H1 (cell line): ENCODE results near the gene TMEM170A. TPM values are rescaled to one million over a fixed set of nuclear protein-coding genes. Genes with fewer than 3 reads are reported as not detected.

Experiments used
- CTCF ChIA-PET: fragments of 300-600 bp; sonication (Branson Sonifier 250); formaldehyde crosslinking; loops from one replicate; lab custom pipeline; 2021; ENCODE audit not compliant: partially characterized antibody; lab: Charles Lee
- POLR2A ChIA-PET: fragments of 300-600 bp; sonication (Branson Sonifier 250); formaldehyde crosslinking; loops from one replicate; lab custom pipeline; 2021; ENCODE audit warnings: inconsistent platforms; ENCODE audit not compliant: partially characterized antibody; lab: Charles Lee
- DNase-seq, 2 experiments: peaks; one replicate each; pipeline versions ENCODE4 v3.0.0 to v3.0.0-alpha.2; 2010 to 2022; ENCODE audit warnings: low spot score in 2 of 2, low read depth in 1 of 2, mixed read lengths in 1 of 2
- FAIRE-seq: peaks from 2 replicates; lab custom pipeline; 2011; peaks lifted over from hg19 to GRCh38; lab: Jason Lieb, UNC
- H2AFZ ChIP-seq: 2 replicates; pipeline ENCODE4 v1.8.1; 2012; ENCODE audit warnings: low read length, inconsistent platforms
- H2AK5ac ChIP-seq: 2 replicates; pipeline ENCODE4 v1.6.1; 2013; ENCODE audit warnings: low read depth, low read length
- H2BK120ac ChIP-seq: replicated peaks from 2 replicates; pipeline ENCODE3; 2013; ENCODE audit warnings: low read depth, low read length, inconsistent platforms
- H2BK12ac ChIP-seq: 2 replicates; pipeline ENCODE4 v1.6.1; 2013; ENCODE audit warnings: low read depth, low read length
- H2BK15ac ChIP-seq: 2 replicates; pipeline ENCODE4 v1.6.1; 2013; ENCODE audit warnings: low read length
- H2BK20ac ChIP-seq: 2 replicates; pipeline ENCODE4 v1.6.1; 2013; ENCODE audit warnings: low read length
- H2BK5ac ChIP-seq: 2 replicates; pipeline ENCODE4 v1.6.1; 2013; ENCODE audit warnings: low read depth, low read length
- H3K14ac ChIP-seq: 2 replicates; pipeline ENCODE4 v1.6.1; 2013; ENCODE audit warnings: inconsistent platforms; ENCODE audit not compliant: insufficient read length
- H3K18ac ChIP-seq: 2 replicates; pipeline ENCODE4 v1.6.1; 2013; ENCODE audit warnings: low read length; ENCODE audit errors: extremely low read depth
- H3K23ac ChIP-seq: 2 replicates; pipeline ENCODE4 v1.6.1; 2013; ENCODE audit warnings: inconsistent platforms; ENCODE audit not compliant: insufficient read length
- H3K23me2 ChIP-seq: 2 replicates; pipeline ENCODE4 v1.6.1; 2013; ENCODE audit warnings: low read depth, low read length
- H3K27ac ChIP-seq: 2 replicates; pipeline ENCODE4 v1.6.1; 2011; ENCODE audit warnings: low read depth, low read length, inconsistent platforms
- H3K27me3 ChIP-seq, 4 experiments: replicated peaks in 1 of 4; 1 replicate in 1 of 4; 2 replicates in 3 of 4; pipeline versions ENCODE4 v1.6.1 to v1.8.1; 2011 to 2013; ENCODE audit warnings: low read length in 3 of 4, mild to moderate bottlenecking in 3 of 4, inconsistent platforms in 2 of 4, mixed read lengths in 2 of 4, moderate library complexity in 1 of 4; ENCODE audit not compliant: control insufficient read depth in 3 of 4, insufficient read depth in 3 of 4; ENCODE audit errors: extremely low read depth in 1 of 4
- H3K36me3 ChIP-seq, 4 experiments: 2 replicates each; pipeline versions ENCODE4 v1.6.1 to v1.8.1; 2011 to 2013; ENCODE audit warnings: mild to moderate bottlenecking in 4 of 4, low read length in 3 of 4, moderate library complexity in 2 of 4, control low read depth in 1 of 4, inconsistent platforms in 1 of 4; ENCODE audit not compliant: insufficient read depth in 4 of 4, control insufficient read depth in 2 of 4
- H3K4ac ChIP-seq: replicated peaks from 2 replicates; pipeline ENCODE3; 2013; ENCODE audit warnings: low read length, low read depth, mixed read lengths, inconsistent platforms; ENCODE audit not compliant: insufficient read length
- H3K4me1 ChIP-seq, 4 experiments: replicated peaks in 1 of 4; 1 replicate in 1 of 4; 2 replicates in 3 of 4; pipeline versions ENCODE4 v1.6.1 to v1.8.1; 2011 to 2013; ENCODE audit warnings: low read length in 3 of 4, inconsistent platforms in 2 of 4, mixed read lengths in 1 of 4; ENCODE audit not compliant: insufficient read depth in 4 of 4, control insufficient read depth in 3 of 4
- H3K4me2 ChIP-seq, 2 experiments: 2 replicates each; pipeline versions ENCODE4 v1.6.1 to v1.8.1; 2011 to 2013; ENCODE audit warnings: low read depth in 2 of 2, low read length in 2 of 2, control low read depth in 1 of 2, inconsistent platforms in 1 of 2, mild to moderate bottlenecking in 1 of 2; ENCODE audit not compliant: insufficient read depth in 1 of 2
- H3K4me3 ChIP-seq, 4 experiments: fragments of 200-600, 300-600 bp in 1 of 4; sonication (generic), shearing (Covaris generic), sonication (Bioruptor Twin) in 1 of 4; 2 replicates each; pipeline versions ENCODE4 v1.5.1 to v1.8.1; 2011 to 2016; ENCODE audit warnings: low read length in 4 of 4, low read depth in 3 of 4, control low read depth in 2 of 4, inconsistent platforms in 2 of 4, mild to moderate bottlenecking in 2 of 4, mixed read lengths in 1 of 4, moderate library complexity in 1 of 4; ENCODE audit not compliant: insufficient read depth in 2 of 4; ENCODE audit errors: extremely low read depth in 1 of 4
- H3K56ac ChIP-seq: replicated peaks from 2 replicates; pipeline ENCODE3; 2013; ENCODE audit warnings: low read depth, mild to moderate bottlenecking, mixed read lengths, low read length, inconsistent platforms; ENCODE audit not compliant: insufficient read length
- H3K79me1 ChIP-seq: 2 replicates; pipeline ENCODE4 v1.6.1; 2013; ENCODE audit warnings: low read depth, low read length, control low read depth
- H3K79me2 ChIP-seq, 2 experiments: 2 replicates each; pipeline versions ENCODE4 v1.6.1 to v1.8.1; 2012 to 2013; ENCODE audit warnings: low read length in 2 of 2, mild to moderate bottlenecking in 2 of 2, inconsistent platforms in 1 of 2; ENCODE audit not compliant: insufficient read depth in 2 of 2, control insufficient read depth in 1 of 2
- H3K9ac ChIP-seq, 4 experiments: replicated peaks in 1 of 4; 1 replicate in 1 of 4; 2 replicates in 3 of 4; pipeline versions ENCODE4 v1.6.1 to v1.8.1; 2011 to 2013; ENCODE audit warnings: low read depth in 3 of 4, low read length in 3 of 4, control low read depth in 2 of 4, mild to moderate bottlenecking in 2 of 4, moderate library complexity in 2 of 4, inconsistent platforms in 1 of 4; ENCODE audit errors: extremely low read depth in 1 of 4
- H3K9me3 ChIP-seq, 2 experiments: 2 replicates each; pipeline versions ENCODE4 v1.6.1 to v1.8.1; 2012 to 2013; ENCODE audit warnings: mild to moderate bottlenecking in 2 of 2, moderate library complexity in 2 of 2, control low read depth in 1 of 2, inconsistent platforms in 1 of 2, low read depth in 1 of 2, low read length in 1 of 2, mixed read lengths in 1 of 2; ENCODE audit not compliant: insufficient read depth in 2 of 2
- H4K20me1 ChIP-seq, 2 experiments: replicated peaks in 1 of 2; 2 replicates each; pipeline versions ENCODE3 to v1.8.1; 2011 to 2013; ENCODE audit warnings: inconsistent platforms in 2 of 2, low read length in 2 of 2, mild to moderate bottlenecking in 1 of 2; ENCODE audit not compliant: insufficient read depth in 2 of 2, control insufficient read depth in 1 of 2
- H4K5ac ChIP-seq: 2 replicates; pipeline ENCODE4 v1.6.1; 2013; ENCODE audit warnings: low read length, low read depth, mixed read lengths, inconsistent platforms; ENCODE audit not compliant: insufficient read length
- H4K8ac ChIP-seq: 2 replicates; pipeline ENCODE4 v1.8.0; 2013; ENCODE audit warnings: mild to moderate bottlenecking, moderate library complexity, low read length, inconsistent platforms; ENCODE audit not compliant: insufficient read depth; ENCODE audit errors: extremely low read depth
- H4K91ac ChIP-seq: replicated peaks from 2 replicates; pipeline ENCODE3; 2013; ENCODE audit warnings: low read length, mixed read lengths, inconsistent platforms; ENCODE audit not compliant: insufficient read length
- CBX5 ChIP-seq: fragments of 300-800, 300-1000 bp; sonication (generic); IDR thresholded peaks from 2 replicates; pipeline ENCODE4 v1.7.1; 2016; ENCODE audit warnings: antibody characterized with exemption, low read length, low read depth
- FOSL1 ChIP-seq: IDR thresholded peaks from 2 replicates; pipeline ENCODE4 v1.6.1; 2011; ENCODE audit warnings: mild to moderate bottlenecking, low read depth, low read length, moderate library complexity; ENCODE audit not compliant: insufficient read depth
- PHF8 ChIP-seq: fragments of 200-600 bp; sonication (generic); conservative IDR thresholded peaks from 2 replicates; pipeline ENCODE4 v1.7.1; 2012; ENCODE audit warnings: low read depth, mild to moderate bottlenecking, inconsistent platforms, low read length, moderate library complexity
- POU5F1 ChIP-seq: IDR thresholded peaks from 2 replicates; pipeline ENCODE4 v1.6.1; 2011; ENCODE audit warnings: low read depth, mild to moderate bottlenecking, low read length, moderate library complexity
- SP2 ChIP-seq: IDR thresholded peaks from 2 replicates; pipeline ENCODE4 v1.6.1; 2012; ENCODE audit warnings: mild to moderate bottlenecking, low read length, inconsistent platforms
- SP4 ChIP-seq: IDR thresholded peaks from 2 replicates; pipeline ENCODE4 v1.6.1; 2012; ENCODE audit warnings: low read length, inconsistent platforms
- SUZ12 ChIP-seq: fragments of 200-600 bp; sonication (generic); IDR thresholded peaks from 2 replicates; pipeline ENCODE4 v1.6.1; 2012; ENCODE audit warnings: mild to moderate bottlenecking, inconsistent platforms, low read length, moderate library complexity, mixed read lengths
- WGBS, 2 experiments: shearing (Covaris generic) in 1 of 2; methylation state at CpG; one replicate each; pipeline versions ENCODE4 v1.1.6 to v1.1.7; 2013 to 2015; ENCODE audit warnings: low lambda C conversion rate in 2 of 2, mixed read lengths in 2 of 2, inconsistent platforms in 1 of 2, low coverage in 1 of 2, missing lambda C conversion rate in 1 of 2; ENCODE audit not compliant: insufficient replicate concordance in 2 of 2, insufficient coverage in 1 of 2, insufficient read length in 1 of 2; ENCODE audit errors: extremely low coverage in 1 of 2, missing lambda C conversion rate in 1 of 2; 5-methylcytosine and 5-hydroxymethylcytosine counted together
- polyA plus RNA-seq, 7 experiments: library from polyadenylated mRNA; depleted of rRNA in 3 of 7; stranded (reverse) in 5 of 7; unstranded in 2 of 7; fragments of >200 nt in 5 of 7; fragments of 200-250 nt in 2 of 7; gene quantifications; 1 replicate in 5 of 7; 2 replicates in 1 of 7; 4 replicates in 1 of 7; pipeline versions ENCODE4 v1.2.1 to v1.2.3, GENCODE V29; 2011 to 2013; ENCODE audit warnings: missing spikeins in 2 of 7, mixed read lengths in 2 of 7
- total RNA-seq: library from RNA; stranded (reverse); fragmentation: NEBNext Ultra II Directional; extraction: Animal tissue kit (Norgen Biotek cat#: 25700); gene quantifications from 2 replicates; pipeline ENCODE4 v1.2.1, GENCODE V29; 2021

The TMEM170A gene
- total and polyA plus RNA-seq, 2 of the 8 experiments (the other 6 are each of a cell fraction or from before 2014, with no cell fraction given): 22.9 to 56.6 TPM

- CTCF ChIA-PET: interaction anchor here (0.6 to 12.3 kb wide), 8 partner anchors 9 to 1120 kb away, joined by 3 to 127 read pairs (median 6); partner anchors contain the start of gene TMEM170A
- H3K27ac ChIP-seq: no peak overlapping the region
- H3K4me3 ChIP-seq: no peak overlapping the region
- H4K5ac ChIP-seq: no peak overlapping the region
- no peak overlapping the region for H2AK5ac ChIP-seq
- H3K56ac ChIP-seq: no peak overlapping the region
- peaks cover 4% of the 10 kb centered on the region; the same call in 1 of the 2 replicates for H3K79me1 ChIP-seq
- no peaks in the 10 kb centered on the region for H3K4me1 ChIP-seq
- no peak overlapping the region; the same call in 1 of the 2 replicates for H2BK5ac ChIP-seq
- H3K27me3 ChIP-seq: no peaks in the 10 kb centered on the region
- 92% methylated on average over 14 of the region's 14 CpGs; no CpG with 5 or more reads in 1 of the 2 experiments for WGBS, 2 experiments
- H4K8ac ChIP-seq: no peak overlapping the region
- no peak overlapping the region for H3K18ac ChIP-seq
- no peak overlapping the region for H3K23ac ChIP-seq
- POLR2A ChIA-PET: interaction anchor here (1.0 to 2.2 kb wide), 3 partner anchors 12 to 34 kb away, joined by 3 to 9 read pairs (median 3); partner anchors contain the start of genes CHST6 and TMEM170A
- H3K14ac ChIP-seq: no peak overlapping the region
- no peak overlapping the region for H2BK15ac ChIP-seq
- H3K36me3 ChIP-seq: peaks cover 0 to 23% (median 11%) of the 10 kb centered on the region in 4 experiments; a peak in 7 of 8 replicates
- DNase-seq (no peak), FAIRE-seq (no peak)
- peaks cover 0 to 2% of the 10 kb centered on the region in 2 experiments for H4K20me1 ChIP-seq
- H2BK20ac ChIP-seq: no peak overlapping the region
- H3K79me2 ChIP-seq: no peaks in the 10 kb centered on the region
- H3K23me2 ChIP-seq: no peaks in the 10 kb centered on the region
- H3K4ac ChIP-seq: no peak overlapping the region
- H2BK120ac ChIP-seq: no peak overlapping the region
- no peak overlapping the region for H2AFZ ChIP-seq
- H4K91ac ChIP-seq: no peak overlapping the region
- no peak overlapping the region for H3K4me2 ChIP-seq
- no peak for TF ChIP-seq SUZ12
- TF ChIP-seq POU5F1: no peak
- no peak for TF ChIP-seq SP4
- no peak for TF ChIP-seq CBX5
- no peak for TF ChIP-seq SP2
- TF ChIP-seq FOSL1: no peak
- no peak for TF ChIP-seq PHF8
- TF ChIP-seq, all 59 proteins: peak for 0
- Histone ChIP-seq H3K9ac (no peak overlapping the region), H2BK12ac (no peak overlapping the region), H3K9me3 (no peaks in the 10 kb centered on the region)
Observed at GRCh38 chr16:75482434-75483205, 18.1 kb upstream of the TMEM170A start.
